Liver (tissue), 9 donors: ENCODE measurements around the gene RNU1-2. TPM values are rescaled to one million over a fixed set of nuclear protein-coding genes. Genes with fewer than 3 reads are reported as not detected.
"Not testable (repeated sequence)": the region's sequence is repeated elsewhere in the genome, so short reads cannot be mapped to it uniquely, and the experiment has no call there.

Experiments used
- DNase-seq: peaks from one replicate; pipeline ENCODE4 v3.0.0-alpha.2; 2017; ENCODE audit warnings: low spot score
- H3K27ac ChIP-seq, 2 donors: one replicate each; pipeline ENCODE4 v1.7.0; 2013; ENCODE audit warnings: inconsistent platforms in 2 of 2, low read length in 2 of 2, control low read depth in 1 of 2, low read depth in 1 of 2, mild to moderate bottlenecking in 1 of 2
- H3K27me3 ChIP-seq, 4 donors: one replicate each; pipeline versions ENCODE4 v1.6.1 to v1.7.0; 2013; ENCODE audit warnings: low read length in 3 of 4, inconsistent platforms in 1 of 4, mild to moderate bottlenecking in 1 of 4, moderate library complexity in 1 of 4; ENCODE audit not compliant: control insufficient read depth in 4 of 4, insufficient read depth in 4 of 4
- H3K36me3 ChIP-seq, 4 donors: one replicate each; pipeline versions ENCODE4 v1.6.1 to v1.7.0; 2013; ENCODE audit warnings: low read length in 3 of 4, mild to moderate bottlenecking in 3 of 4, low read depth in 1 of 4, moderate library complexity in 1 of 4; ENCODE audit not compliant: control insufficient read depth in 4 of 4, insufficient read depth in 3 of 4
- H3K4me1 ChIP-seq, 4 donors: one replicate each; pipeline versions ENCODE4 v1.6.1 to v1.7.0; 2013; ENCODE audit warnings: low read length in 3 of 4, mild to moderate bottlenecking in 3 of 4, moderate library complexity in 1 of 4; ENCODE audit not compliant: control insufficient read depth in 4 of 4, insufficient read depth in 4 of 4
- H3K4me3 ChIP-seq, 3 donors: one replicate each; pipeline versions ENCODE4 v1.6.1 to v1.7.0; 2013; ENCODE audit warnings: low read length in 3 of 3, control low read depth in 1 of 3, low read depth in 1 of 3, mild to moderate bottlenecking in 1 of 3
- H3K9ac ChIP-seq, 2 donors: one replicate each; pipeline ENCODE4 v1.7.0; 2013; ENCODE audit warnings: low read length in 2 of 2, mild to moderate bottlenecking in 2 of 2, moderate library complexity in 2 of 2, control low read depth in 1 of 2, low read depth in 1 of 2
- H3K9me3 ChIP-seq, 4 donors: one replicate each; pipeline versions ENCODE4 v1.6.1 to v1.7.0; 2013; ENCODE audit warnings: low read length in 3 of 4; ENCODE audit not compliant: control insufficient read depth in 4 of 4
- ATF3 ChIP-seq: IDR thresholded peaks from 2 replicates; pipeline ENCODE4 v1.6.1; 2016; ENCODE audit warnings: antibody characterized with exemption
- RAD21 ChIP-seq, 2 donors: IDR thresholded peaks; 2 replicates each; pipeline ENCODE4 v1.6.1; 2016; ENCODE audit warnings: antibody characterized with exemption in 2 of 2, mild to moderate bottlenecking in 2 of 2
- WGBS: extraction: QIAGEN DNeasy Blood & Tissue Kit; methylation state at CpG from one replicate; pipeline ENCODE4 v1.1.7; 2013; 5-methylcytosine and 5-hydroxymethylcytosine counted together
- polyA plus RNA-seq, 2 donors: library from polyadenylated mRNA; stranded (reverse) in 1 of 2; unstranded in 1 of 2; fragments of 200-250 nt in 1 of 2; fragments of >200 nt in 1 of 2; fragmentation: Nextera tagmentation in 1 of 2; extraction: Ambion mirVana in 1 of 2; gene quantifications; one replicate each; pipeline versions ENCODE4 v1.2.1 to v1.2.3, GENCODE V29; 2013 to 2015
- total RNA-seq, 2 donors: library from RNA; depleted of rRNA; stranded (reverse); fragments of >200 nt; gene quantifications; one replicate each; pipeline ENCODE4 v1.2.3, GENCODE V29; 2014
- donor health status: healthy.
- donor health status: healthy.
- donor health status: healthy.
- donor health status: healthy.
- donor health status: healthy.

Gene RNU1-2
- total and polyA plus RNA-seq, 4 donors, result under 0.01 to 16.7 (median under 0.01) TPM; not detected in 1

DNA sequence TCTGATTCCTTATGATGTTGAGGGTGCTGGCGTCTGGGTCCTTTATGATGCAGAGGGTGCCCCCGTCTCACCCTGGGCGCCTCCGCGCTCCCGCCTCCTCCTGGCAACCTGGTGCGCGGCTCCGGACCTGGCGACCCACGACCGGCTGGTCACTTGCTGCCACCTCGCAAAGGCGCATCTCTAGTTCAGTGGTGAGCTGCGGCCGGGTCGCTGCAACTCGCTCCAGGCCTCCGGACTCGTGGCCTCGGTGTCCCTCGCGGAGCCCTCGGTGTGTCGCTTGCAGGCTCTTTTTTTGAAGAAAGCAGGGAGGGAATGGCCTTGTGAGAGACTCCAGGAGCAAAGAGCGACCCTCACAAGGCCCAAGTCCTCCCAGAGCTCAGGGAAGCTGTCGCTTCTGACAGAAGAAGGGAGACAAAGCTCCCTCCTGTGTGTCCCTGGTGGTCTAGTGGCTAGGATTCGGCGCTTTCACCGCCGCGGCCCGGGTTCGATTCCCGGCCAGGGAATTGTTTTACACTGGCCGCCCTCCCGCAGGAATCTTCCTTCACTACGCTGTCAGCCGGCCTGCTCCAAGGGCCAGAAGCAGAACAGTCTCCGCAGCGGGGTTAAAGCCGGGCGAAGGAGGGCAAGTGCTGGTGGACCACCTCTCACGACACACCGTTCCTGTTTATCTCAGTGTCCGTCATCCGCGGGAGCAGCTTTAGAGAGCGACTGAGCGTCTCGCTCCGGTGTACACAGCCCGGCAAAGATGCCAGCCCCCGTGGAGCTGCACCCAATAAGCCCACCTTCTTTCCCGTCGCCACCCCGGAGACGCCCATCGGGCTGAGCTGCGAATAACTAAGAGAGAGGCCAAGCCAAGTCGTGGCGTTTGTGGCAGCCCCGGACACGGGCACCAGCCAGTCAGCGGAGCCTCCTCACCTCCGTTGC lies 23.4 kb upstream of the RNU1-2 start:
- peak; percentile 46 for DNase-seq
- WGBS, result 30% methylated on average over 59 of the region's 66 CpGs
- not testable (repeated sequence) for H3K4me3 ChIP-seq, H3K27ac ChIP-seq, H3K9me3 ChIP-seq, H3K36me3 ChIP-seq, H3K9ac ChIP-seq, H3K27me3 ChIP-seq
- TF ChIP-seq ATF3, result peak; percentile 67
- peaks cover 3 to 14% (median 6%) of the 10 kb centered on the region in 4 donors for H3K4me1 ChIP-seq

DNA sequence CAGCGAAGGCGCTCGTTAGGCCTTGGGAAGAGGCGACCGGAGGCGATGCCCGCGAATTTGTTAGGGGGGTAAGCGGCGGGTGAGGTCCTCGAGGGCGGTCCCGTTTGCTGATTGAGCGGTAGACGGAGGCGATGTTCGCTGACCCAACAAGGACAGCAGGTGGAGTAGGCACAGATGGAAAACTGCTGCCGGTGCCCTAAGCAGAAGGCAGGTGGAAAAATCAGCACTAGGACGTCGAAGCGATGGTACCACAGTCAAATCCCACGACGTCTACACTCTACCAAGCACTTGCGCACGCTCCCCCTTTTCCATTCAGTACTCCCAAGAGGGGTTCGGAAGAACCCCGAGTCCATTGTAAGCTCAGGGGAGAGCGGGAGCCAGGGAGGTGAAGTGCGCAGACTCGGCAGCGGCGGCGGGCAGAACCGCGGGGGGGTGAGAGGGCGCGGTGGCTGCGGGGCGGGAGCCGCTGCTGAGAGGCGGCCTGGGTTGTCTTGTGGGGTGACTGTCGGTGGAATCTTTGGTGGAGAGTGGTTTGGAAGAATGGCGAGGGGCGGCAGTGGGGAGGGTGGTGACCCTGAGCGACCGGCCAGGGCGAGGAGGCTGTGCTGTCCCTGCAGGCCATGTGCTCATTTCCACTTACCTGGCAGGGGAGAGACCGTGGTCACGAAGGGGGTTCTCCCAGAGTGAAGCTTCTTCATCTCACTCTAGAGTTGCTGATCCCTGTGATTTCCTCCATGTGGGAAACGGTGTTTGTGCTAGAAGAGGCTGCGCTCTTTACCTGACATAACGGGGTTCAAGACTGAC lies 22.5 kb upstream of the RNU1-2 start:
- H3K27me3 ChIP-seq, result not testable (repeated sequence)

DNA sequence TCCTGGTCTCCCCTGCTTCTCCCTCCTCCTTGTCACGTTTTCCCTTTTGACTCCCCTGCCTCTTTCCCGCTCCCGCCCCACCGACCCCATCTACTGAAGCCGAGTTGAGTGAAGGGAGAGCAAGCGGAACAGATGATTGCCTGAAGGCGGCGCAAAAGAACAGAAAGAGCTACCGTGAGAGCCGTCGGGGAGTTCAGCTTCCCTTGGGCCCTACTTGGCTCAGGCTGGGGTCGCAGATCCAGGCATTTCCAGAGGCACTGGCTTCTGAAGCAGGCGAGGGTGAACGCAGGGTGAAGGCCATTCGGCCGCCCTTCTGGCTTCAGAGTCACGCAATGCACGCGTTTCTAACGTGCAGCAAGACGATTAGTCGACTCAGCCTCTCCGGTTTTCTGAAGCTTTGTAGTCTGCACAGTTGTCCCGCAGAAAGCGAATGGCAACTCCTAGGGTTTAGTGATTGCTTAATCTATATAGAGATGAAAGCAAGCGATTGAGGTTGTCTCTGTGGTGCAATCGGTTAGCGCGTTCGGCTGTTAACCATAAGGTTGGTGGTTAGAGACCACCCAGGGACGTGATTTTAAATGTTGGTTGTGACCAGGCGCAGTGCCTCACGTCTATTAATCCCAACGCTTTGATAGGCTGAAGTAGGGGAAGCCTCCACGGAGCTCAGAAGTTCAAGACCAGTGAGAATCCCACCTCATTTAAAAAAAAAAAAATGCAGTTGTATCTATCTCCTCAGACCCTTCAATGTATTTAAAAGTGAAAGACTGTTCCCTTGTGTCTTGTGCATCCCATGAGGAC lies 20.6 kb upstream of the RNU1-2 start:
- not testable (repeated sequence) for H3K9ac ChIP-seq, H3K36me3 ChIP-seq
- WGBS, result 34% methylated on average over 31 of the region's 35 CpGs

More for the DNA sequence above, 22.5 kb upstream of the RNU1-2 start:
- not testable (repeated sequence) for H3K9ac ChIP-seq, H3K9me3 ChIP-seq, H3K36me3 ChIP-seq, H3K27ac ChIP-seq
- peaks cover 3 to 14% (median 6%) of the 10 kb centered on the region in 4 donors for H3K4me1 ChIP-seq
- H3K4me3 ChIP-seq, result peak overlapping the region in 1 of 3 donors; percentile 24
- DNase-seq, result peak; percentile 78
- peak in 1 of 2 donors; percentile 25 for TF ChIP-seq RAD21 (IDR thresholded peaks at IDR 0.05)
- 12% methylated on average over 41 of the region's 52 CpGs for WGBS

GRCh38 chr1:16881742-16882141 lies 14.0 kb upstream of the RNU1-2 start:
- not testable (repeated sequence) for H3K36me3 ChIP-seq, H3K4me3 ChIP-seq, H3K27ac ChIP-seq, DNase-seq, H3K9ac ChIP-seq, H3K9me3 ChIP-seq, H3K27me3 ChIP-seq
- H3K4me1 ChIP-seq, result peaks cover 10 to 30% (median 27%) of the 10 kb centered on the region in 4 donors
- 74% methylated on average over 1 of the region's 1 CpG for WGBS

More for the DNA sequence above, 20.6 kb upstream of the RNU1-2 start:
- peaks cover 3 to 14% (median 6%) of the 10 kb centered on the region in 4 donors for H3K4me1 ChIP-seq
- not testable (repeated sequence) for H3K9me3 ChIP-seq, DNase-seq, H3K27ac ChIP-seq, H3K27me3 ChIP-seq, H3K4me3 ChIP-seq
